HEK293 (cell line): ENCODE results near the gene OR10H4.

Experiments used
- OVOL3 ChIP-seq: fragments of 450-650 bp; formaldehyde crosslinking; IDR thresholded peaks from 2 replicates; pipeline ENCODE4 v1.5.1; 2016; ENCODE audit warnings: missing biosample characterization, missing genetic modification characterization
- TRIM28 ChIP-seq: IDR thresholded peaks from 2 replicates; pipeline ENCODE4 v1.6.1; 2011; ENCODE audit warnings: low read length, control low read depth, borderline replicate concordance
- ZFP3 ChIP-seq: fragments of 450-650 bp; formaldehyde crosslinking; IDR thresholded peaks from 2 replicates; pipeline ENCODE4 v1.5.1; 2016; ENCODE audit warnings: low read depth, missing biosample characterization, missing genetic modification characterization
- ZNF544 ChIP-seq: fragments of 450-650 bp; formaldehyde crosslinking; IDR thresholded peaks from 2 replicates; pipeline ENCODE4 v1.5.0; 2017; ENCODE audit warnings: missing biosample characterization, missing genetic modification characterization
- ZNF549 ChIP-seq: fragments of 450-650 bp; IDR thresholded peaks from 2 replicates; pipeline ENCODE4 v1.5.1; 2018; ENCODE audit warnings: missing biosample characterization, missing genetic modification characterization, mild to moderate bottlenecking, inconsistent platforms, moderate library complexity
- ZNF785 ChIP-seq: fragments of 450-650 bp; formaldehyde crosslinking; IDR thresholded peaks from 2 replicates; pipeline ENCODE4 v1.5.1; 2016; ENCODE audit warnings: missing biosample characterization, missing genetic modification characterization
- TF ChIP-seq, protein P1 (sequence below): fragments of 450-650 bp; formaldehyde crosslinking; conservative IDR thresholded peaks from 2 replicates; pipeline ENCODE4 v1.5.1; 2016; ENCODE audit warnings: low read depth, missing biosample characterization, missing genetic modification characterization
- TF ChIP-seq, protein P2 (sequence below): fragments of 450-650 bp; formaldehyde crosslinking; IDR thresholded peaks from 2 replicates; pipeline ENCODE4 v1.5.1; 2016; ENCODE audit warnings: missing biosample characterization, missing genetic modification characterization

DNA sequence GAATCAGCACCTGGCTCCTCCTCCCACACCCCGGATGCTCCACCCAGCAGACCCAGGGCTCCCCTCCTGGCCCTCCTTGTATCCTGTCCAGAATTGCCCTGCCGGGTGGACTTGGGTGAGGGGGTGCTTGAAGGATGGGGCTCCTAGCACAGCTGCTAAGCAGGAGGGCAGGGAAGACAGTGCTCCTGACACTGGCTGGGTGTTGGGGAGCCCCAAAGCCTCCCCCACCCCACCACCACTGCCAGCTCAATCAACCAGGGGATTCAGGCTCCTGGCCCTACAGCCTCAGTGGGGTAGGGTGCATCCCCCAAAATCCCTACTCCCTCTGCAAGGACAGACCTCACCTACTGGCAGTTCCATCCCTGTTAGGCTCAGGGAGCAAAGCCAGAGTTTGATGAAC, 11.9 kb upstream of the OR10H4 start:
- TF ChIP-seq, protein P1, sequence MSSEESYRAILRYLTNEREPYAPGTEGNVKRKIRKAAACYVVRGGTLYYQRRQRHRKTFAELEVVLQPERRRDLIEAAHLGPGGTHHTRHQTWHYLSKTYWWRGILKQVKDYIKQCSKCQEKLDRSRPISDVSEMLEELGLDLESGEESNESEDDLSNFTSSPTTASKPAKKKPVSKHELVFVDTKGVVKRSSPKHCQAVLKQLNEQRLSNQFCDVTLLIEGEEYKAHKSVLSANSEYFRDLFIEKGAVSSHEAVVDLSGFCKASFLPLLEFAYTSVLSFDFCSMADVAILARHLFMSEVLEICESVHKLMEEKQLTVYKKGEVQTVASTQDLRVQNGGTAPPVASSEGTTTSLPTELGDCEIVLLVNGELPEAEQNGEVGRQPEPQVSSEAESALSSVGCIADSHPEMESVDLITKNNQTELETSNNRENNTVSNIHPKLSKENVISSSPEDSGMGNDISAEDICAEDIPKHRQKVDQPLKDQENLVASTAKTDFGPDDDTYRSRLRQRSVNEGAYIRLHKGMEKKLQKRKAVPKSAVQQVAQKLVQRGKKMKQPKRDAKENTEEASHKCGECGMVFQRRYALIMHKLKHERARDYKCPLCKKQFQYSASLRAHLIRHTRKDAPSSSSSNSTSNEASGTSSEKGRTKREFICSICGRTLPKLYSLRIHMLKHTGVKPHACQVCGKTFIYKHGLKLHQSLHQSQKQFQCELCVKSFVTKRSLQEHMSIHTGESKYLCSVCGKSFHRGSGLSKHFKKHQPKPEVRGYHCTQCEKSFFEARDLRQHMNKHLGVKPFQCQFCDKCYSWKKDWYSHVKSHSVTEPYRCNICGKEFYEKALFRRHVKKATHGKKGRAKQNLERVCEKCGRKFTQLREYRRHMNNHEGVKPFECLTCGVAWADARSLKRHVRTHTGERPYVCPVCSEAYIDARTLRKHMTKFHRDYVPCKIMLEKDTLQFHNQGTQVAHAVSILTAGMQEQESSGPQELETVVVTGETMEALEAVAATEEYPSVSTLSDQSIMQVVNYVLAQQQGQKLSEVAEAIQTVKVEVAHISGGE (tag by site-specific recombination) = no peak
- TF ChIP-seq, protein P2, sequence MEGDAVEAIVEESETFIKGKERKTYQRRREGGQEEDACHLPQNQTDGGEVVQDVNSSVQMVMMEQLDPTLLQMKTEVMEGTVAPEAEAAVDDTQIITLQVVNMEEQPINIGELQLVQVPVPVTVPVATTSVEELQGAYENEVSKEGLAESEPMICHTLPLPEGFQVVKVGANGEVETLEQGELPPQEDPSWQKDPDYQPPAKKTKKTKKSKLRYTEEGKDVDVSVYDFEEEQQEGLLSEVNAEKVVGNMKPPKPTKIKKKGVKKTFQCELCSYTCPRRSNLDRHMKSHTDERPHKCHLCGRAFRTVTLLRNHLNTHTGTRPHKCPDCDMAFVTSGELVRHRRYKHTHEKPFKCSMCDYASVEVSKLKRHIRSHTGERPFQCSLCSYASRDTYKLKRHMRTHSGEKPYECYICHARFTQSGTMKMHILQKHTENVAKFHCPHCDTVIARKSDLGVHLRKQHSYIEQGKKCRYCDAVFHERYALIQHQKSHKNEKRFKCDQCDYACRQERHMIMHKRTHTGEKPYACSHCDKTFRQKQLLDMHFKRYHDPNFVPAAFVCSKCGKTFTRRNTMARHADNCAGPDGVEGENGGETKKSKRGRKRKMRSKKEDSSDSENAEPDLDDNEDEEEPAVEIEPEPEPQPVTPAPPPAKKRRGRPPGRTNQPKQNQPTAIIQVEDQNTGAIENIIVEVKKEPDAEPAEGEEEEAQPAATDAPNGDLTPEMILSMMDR (tag by site-specific recombination) = no peak
- no peak for TF ChIP-seq ZNF785 (tag by site-specific recombination)
- no peak for TF ChIP-seq ZNF549
- TF ChIP-seq OVOL3 (tag by site-specific recombination) = no peak
- no peak for TF ChIP-seq ZFP3 (tag by site-specific recombination)
- no peak for TF ChIP-seq ZNF544 (tag by site-specific recombination)
- no peak for TF ChIP-seq TRIM28
